ENCODE measurements around the gene CCZ1B.
"Not testable (repeated sequence)": the region's sequence is repeated elsewhere in the genome, so short reads cannot be mapped to it uniquely, and the experiment has no call there.

The CCZ1B gene

DNA sequence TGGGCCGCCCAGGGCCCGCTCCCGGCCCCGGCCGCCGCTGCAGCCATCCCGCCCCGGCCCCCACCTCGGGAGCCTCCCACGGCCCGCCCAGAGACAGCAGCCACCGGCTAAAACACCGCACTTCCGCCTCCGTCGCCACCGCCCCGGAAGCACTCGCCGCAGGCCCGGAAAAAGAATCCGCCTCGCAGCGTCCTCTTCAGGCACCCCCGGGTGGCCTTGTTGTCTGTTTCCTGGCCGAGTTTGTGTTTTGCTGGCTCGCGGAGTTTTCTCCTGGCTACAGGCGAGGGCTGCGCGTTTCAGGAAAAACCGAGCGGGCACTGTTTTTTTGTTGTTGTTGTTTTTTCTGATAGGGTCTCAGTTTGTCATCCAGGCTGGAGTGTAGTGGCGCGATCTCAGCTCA, at the start of gene CCZ1B:
TSS of gene CCZ1B (minus strand) at position 125 of the 400 bp plus-strand sequence. CDS start at position 47, 78 bp downstream.
- DNase-seq (ENCODE audit: low spot score): not testable (repeated sequence)

DNA sequence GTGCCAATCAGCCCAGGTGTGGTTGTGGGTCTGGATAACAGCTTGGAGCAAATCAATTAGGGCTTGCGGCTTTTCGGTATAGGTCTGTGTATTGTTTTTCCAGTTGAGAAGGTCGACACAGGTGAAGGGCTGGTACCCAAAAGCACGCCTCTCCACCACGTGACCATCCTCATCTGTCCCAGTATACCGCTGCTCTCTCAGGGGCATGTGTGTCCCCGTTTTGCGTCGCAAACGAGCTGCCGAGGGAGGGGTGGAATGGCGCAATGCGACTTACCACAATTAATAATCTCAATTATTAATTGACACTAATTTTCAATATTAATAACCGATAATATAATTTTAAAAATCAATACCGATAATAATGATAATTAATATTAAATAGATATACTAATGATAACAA, 48.9 kb upstream of the CCZ1B start:
- not testable (repeated sequence) for DNase-seq (ENCODE audit: low spot score)

DNA sequence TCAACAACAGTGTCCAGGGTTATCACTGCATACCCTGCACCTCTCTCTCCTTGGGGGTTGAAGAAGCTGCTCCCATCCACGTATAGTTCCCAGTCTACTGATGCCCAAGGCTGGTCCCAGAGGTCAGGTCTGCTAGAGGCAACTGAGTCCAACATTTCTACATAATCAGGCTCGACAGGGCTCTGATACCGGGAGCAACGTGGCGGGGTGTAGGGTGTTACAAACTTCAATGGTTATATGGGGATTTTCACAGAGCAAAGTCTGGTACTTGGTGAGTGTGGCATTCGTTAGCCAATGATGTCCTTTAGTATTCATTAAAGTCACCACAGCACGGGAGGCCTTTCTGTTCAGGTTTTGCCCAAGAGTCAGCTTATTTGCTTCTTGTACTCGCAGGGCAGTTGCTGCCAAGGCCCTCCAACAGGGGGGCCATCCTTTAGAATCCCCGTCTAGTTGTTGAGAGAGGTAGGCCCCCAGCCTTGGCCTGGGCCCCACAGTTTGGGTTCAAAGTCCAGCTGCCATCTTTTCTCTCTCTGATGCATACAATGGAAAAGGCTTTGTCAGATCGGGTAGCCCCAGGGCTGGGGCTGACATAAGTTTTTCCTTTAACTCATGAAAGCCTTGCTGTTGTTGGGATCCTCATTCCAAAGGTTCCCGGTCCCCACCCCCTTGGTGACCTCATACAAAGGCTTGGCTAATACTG, 46.3 kb upstream of the CCZ1B start:
- DNase-seq (ENCODE audit: low spot score): not testable (repeated sequence)

DNA sequence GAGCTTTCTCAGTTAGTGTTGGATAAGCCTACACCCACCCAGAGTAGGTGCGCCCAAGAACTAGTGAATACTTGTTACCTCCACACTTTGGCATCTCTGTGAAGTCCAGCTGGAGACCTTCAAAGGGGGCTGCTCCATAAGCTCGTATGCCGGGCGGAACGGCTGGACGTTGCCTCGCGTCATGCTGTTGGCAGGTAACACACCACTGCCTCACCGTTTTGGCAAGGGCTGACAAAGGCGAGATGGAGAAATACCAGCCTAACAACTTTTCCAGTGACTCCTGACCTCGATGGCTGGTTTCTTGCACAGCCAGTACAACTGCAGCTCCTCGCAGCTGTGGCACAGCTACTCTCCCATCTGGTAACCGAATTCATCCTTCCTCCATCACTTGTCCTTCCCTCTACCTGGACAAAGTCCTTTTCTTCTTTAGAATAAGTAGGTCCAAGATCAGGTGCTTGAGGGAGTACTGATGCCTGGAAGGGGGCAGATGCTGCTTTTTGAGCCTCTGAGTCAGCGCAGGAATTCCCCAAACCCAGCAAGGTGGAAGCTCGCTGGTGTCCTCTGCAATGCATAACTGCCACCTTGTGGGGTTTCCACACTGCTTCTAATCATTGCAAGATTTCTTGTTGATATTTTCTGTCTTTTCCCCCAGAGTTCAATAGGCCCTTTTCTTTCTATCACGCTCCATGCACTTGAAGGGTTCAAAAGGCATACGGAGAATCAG, 45.5 kb upstream of the CCZ1B start:
- DNase-seq (ENCODE audit: low spot score): not testable (repeated sequence)

DNA sequence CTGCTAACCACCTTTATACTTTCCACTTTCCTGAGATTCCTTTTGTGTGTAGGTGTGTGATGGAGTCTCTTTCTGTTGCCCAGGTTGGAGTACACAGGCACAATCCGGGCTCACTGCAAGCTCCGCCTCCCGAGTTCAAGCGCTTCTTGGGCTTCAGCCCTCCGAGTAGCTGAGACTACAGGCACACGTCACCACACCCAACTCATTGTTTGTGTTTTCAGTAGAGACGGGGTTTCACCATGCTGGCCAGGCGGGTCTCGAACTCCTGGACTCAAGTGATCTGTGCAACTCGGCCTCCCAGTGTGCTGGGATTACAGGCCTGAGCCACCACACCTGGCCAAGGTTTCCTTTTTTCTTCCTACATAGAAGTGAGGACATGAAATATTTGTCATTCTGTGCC, 38.7 kb upstream of the CCZ1B start:
- DNase-seq (ENCODE audit: low spot score): not testable (repeated sequence)

DNA sequence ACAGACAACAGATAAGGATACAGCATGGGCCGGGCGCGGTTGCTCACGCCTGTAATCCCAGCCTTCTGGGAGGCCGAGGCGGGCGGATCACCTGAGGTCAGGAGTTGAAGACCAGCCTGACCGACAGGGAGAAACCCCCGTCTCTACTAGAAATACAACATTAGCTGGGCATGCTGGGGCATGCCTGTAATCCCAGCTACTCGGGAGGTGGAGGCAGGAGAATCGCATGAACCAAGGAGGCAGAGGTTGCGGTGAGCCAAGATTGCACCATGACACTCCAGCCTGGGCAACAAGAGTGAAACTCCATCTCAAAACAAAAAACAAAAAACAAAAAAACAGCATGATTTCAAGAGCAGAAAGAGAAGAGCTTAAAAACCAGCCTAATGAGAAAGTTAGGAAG, 38.1 kb upstream of the CCZ1B start:
- not testable (repeated sequence) for DNase-seq (ENCODE audit: low spot score)

DNA sequence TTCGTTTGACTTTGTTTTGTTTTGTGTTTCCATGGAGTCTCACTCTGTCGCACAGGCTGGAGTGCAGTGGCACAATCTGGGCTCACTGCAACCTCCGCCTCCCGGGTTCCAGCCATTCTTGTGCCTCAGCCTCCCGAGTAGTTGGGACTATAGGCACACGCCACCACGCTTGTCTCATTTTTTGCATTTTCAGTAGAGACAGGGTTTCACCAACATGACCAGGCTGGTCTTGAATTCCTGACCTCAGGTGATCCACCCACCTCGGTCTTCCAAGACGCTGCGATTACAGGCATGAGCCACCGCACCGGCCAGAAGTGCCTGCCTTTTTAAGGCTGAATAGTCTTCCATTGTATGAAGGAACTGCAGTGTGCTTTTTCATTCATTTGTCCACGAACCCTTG, 36.8 kb upstream of the CCZ1B start:
- DNase-seq (ENCODE audit: low spot score): not testable (repeated sequence)

DNA sequence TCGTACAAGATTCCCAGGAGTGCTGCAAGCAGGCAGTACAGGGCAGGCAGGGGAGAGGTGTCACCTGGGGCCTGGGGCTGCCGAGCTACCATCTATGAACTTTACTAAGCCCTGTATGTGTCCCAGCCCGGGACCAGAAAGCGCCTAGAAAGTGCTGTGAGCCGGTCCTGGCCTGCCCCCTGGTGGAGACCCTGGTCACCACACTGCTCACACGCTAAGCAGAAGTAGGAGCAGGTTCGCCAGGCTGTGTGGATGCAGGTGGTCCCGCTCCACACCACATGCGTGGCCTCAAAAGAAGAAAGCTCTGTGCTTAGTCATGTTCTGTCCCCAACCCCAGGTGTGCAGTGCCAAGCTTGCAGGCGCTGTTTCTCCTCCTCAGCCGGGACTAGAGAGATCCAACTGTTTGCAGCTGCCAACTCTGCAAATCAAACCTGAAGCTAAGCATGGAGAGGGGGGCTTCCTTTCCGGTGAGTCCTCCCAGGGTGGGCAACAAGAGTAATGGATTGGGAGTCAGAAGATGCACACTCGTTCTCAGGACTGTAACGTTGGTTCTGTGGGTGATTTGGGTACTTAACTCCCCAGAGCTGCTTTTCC, 31.7 kb upstream of the CCZ1B start:
- DNase-seq (ENCODE audit: low spot score): peak; percentile 68

DNA sequence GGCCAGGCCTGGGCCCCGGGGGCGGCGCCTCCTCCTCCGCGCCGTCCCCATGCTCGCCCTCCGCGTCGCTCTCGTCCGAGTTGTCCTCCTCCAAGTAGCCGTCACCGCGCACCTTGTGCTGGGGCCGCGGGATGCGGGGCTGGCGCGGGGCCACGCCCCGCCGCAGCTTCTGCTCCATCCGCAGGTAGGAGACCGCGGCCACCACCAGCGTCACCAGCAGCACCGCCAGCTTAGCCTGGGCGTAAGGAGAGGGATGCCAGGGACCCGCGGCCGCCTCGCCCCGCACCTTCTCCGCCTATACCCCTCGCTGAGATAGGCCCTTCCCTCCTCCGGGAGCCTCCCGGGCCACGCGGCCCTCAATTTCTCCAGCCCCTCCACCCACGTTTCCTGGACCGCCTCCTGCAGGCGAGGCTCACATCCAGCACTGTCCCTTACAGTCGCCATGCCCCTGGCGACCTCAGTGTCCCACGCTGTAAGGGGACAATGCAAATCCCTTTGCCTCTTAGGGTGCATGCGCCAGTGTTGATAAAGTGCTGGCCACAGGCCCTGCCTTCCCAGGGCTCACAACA, 29.6 kb upstream of the CCZ1B start:
- DNase-seq (ENCODE audit: low spot score): not testable (repeated sequence)

DNA sequence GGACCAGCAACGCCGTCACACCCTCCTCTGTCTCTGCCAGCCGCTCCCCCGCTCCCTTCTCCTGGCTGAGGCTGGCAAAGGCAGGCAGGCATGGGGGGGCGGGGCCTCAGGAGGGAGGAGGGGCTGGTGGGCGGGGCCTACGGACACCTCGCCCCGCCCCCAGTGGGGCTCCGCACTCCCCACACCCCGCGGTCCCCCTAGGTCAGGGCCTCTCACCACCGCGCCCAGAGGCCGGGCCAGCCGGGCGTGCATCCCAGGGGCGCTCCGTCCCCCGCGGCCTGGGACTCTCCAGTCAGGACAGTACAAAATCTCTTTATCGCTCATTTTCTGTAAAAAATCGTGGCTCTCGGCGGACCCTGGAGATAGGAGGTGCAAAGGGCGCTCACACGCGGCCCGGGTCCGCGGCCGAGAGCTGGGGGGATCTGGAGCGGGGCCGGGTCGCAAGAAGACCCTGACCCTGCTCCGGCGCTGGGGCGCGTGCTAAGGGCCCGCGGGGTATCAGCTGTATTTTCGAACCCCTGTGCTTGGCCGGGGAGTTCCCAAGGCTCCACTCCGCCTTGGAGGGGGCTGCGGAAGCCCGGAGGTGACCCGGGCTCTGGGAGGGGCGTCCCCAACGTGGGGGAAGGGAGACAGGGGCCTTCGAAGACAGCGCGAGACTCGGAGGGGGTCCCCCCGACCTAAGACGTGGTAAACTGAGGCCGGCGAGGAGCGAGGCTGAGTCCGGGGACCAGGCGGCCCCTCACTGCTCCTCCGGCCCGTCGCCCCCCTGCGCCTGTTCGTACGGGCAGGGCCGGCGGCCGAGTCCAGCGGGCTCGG, 28.9 kb upstream of the CCZ1B start:
- DNase-seq (ENCODE audit: low spot score): peak; percentile 6

DNA sequence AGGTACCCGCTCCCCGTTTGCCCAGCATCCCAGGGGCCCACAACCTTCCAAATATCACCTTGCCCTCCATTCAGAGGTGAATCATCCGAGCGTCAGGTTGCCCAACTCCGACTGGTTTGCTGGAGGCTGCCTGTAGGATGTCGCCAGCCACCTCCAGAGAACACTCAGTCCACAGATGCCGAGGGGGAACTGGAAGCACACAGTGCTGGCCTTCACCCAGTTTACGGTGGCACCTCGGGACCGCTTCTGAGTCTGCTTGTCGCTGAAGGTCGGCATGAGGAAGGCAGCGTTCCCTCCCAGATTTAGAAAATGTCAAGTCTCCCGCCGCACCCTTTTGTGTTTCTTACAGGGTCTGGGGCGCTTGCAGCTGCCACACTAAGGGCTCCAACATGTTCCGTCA, 27.6 kb upstream of the CCZ1B start:
- not testable (repeated sequence) for DNase-seq (ENCODE audit: low spot score)

DNA sequence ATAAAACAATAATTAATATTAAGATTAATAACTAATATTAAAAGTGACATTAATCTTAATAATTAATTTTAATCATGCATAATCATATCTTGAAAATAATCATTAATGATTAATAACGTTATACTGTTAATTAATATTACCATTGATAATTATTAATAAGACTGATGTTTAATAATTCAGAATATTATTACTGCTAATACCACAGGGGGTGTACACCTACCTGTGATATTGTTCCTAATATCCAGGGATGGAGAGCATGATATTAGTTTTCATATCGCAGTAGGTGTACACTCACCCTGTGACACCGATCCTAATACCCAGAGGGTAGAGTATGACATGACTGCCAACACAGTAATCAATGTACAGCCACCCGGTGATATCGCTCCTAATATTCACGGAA, 23.1 kb upstream of the CCZ1B start:
- DNase-seq (ENCODE audit: low spot score): not testable (repeated sequence)

DNA sequence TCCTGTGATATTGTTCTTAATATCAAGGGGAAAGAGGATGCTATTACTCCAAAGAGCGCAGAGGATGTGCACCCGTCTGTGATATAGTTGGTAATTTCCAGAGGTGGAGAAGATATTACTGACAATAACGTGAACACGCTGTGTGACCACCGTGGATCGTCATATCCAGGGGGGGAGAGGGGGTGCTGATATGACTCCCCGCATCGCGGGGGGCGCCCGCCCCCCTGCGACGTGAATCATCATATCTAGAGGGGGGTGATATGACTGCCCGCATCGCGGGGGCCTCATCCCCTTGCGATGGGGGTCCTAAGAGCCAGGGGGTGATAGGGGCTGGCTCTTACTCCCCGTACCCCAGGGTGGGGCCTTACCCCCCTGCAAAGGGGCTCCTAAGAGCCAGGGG, 21.7 kb upstream of the CCZ1B start:
- not testable (repeated sequence) for DNase-seq (ENCODE audit: low spot score)

DNA sequence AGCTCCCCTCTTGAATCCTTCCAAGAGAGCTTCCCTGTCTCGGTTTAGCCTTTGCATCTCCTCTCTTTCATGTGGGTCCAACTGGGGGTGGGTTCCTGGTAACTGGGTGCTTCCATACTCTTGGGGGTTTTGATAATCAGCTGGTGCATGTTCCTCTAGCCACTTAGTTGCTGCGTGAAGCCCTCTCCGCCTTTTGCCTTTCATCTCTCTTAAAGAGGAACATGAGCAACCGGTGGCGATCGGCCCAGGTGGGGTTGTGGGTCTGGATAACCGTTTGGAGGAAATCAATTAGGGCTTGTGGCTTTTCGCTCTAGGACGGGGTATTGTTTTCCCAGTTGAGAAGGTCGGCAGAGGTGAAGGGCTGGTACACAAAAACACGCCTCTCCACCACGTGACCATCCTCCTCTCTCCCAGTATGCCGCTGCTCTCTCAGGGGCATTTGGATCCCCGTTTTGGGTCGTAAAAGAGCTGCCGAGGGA, 19.9 kb upstream of the CCZ1B start:
- DNase-seq (ENCODE audit: low spot score): not testable (repeated sequence)

DNA sequence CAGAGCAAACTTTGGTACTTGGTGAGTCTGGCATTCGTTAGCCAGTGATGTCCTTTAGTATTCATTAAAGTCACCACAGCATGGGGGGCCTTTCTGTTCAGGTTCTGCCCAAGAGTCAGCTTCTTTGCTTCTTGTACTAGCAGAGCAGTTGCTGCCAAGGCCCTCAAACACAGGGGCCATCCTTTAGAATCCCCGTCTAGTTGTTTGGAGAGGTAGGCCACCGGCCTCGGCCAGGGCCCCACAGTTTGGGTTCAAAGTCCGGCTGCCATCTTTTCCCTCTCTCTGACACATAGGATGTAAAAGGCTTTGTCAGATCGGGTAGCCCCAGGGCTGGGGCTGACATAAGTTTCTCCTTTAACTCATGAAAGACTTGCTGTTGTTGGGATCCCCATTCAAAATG, 17.6 kb upstream of the CCZ1B start:
- not testable (repeated sequence) for DNase-seq (ENCODE audit: low spot score)

DNA sequence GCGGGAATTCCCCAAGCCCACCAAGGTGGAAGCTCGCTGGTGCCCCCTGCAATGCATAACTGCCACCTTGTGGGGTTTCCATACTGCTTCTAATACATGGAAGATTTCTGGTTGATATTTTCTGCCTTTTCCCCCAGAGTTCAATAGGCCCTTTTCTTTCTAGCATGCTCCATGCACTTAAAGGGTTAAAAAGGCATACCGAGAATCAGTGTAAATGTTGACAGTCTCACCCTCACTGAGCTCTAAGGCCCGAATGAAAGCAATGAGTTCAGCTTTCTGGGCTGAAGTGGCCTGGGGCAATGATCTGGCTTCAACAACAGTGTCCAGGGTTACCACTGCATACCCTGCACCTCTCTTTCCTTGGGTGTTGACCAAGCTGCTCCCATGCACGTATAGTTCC, 17.0 kb upstream of the CCZ1B start:
- DNase-seq (ENCODE audit: low spot score): not testable (repeated sequence)

DNA sequence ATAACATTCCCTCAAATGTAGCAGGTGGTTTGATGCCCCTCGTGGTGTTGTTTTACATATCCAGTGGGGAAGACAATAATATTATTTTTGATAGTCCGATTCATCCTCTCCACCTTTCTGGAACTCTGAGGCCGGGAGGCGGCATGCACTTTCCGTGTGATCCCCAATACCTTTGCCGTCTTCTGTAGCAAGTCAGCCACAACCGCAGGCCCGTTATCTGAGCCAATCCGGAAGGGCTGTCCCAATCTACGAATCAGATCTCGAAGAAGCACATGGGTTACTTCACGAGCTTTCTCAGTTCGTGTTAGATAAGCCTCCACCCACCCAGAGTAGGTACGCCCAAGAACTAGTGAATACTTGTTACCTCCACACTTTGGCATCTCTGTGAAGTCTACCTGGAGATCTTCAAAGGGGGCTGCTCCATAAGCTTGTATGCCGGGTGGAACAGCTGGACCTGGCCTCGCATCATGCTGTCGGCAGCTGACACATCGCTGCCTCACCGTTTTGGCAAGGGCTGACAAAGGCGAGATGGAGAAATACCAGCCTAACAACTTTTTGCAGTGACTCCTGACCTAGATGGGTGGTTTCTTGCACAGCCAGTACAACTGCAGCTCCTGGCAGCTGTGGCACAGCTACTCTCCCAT, 16.3 kb upstream of the CCZ1B start:
- DNase-seq (ENCODE audit: low spot score): not testable (repeated sequence)

DNA sequence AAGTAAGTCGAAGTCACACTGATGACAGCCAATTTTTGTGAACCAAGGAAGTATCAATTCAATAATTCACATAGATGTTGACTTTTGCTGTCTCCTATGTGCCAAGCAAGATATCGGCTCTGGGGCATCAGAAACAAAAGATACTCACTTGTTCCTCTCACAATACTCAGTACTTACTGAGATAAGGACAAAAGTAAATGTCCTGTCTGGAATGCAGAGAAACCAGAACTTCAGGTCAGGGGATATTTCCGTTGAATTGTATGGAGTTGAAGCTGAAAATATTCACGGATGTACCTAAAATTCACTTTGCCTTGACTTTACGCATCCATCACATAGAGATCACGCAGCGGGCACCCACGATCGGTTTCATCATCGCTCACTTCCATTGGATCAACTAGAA, 11.0 kb upstream of the CCZ1B start:
- DNase-seq (ENCODE audit: low spot score): not testable (repeated sequence)

DNA sequence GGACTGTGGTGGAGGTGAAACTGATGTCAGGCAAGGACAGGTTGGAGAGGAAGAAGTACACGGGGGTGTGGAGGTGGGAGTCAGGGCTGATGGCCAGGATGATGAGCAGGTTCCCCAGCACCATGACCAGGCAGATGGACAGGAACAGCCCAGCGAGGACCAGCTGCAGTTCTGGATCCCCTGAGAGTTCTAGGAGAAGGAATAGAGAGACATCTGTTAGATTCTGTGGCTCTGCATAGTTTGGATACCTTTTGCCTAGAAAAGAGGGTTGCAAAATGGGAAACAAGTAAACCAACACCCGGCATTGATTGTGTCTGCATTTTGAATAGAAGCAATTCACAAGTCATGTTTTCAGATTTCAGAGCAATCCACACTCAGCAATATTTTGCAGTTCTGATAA, 9.4 kb upstream of the CCZ1B start:
- DNase-seq (ENCODE audit: low spot score): not testable (repeated sequence)

DNA sequence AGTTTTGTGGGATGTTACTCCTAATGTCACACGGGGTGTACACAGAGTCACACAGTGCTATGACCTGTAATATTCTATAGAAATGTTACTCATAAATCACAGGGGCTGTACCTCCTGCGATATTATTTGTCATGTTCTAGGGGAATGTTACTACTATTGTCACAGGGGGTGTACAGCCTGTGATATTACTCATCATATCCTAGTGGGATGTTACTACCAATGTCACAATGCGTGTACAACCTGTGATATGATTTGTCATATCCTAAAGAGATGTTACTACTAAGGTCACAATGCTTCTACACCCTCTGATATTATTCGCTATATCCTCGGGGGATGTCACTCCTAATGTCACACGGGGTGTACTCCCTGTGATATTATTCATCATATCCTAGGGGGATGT, 7.6 kb upstream of the CCZ1B start:
- no peak for DNase-seq (ENCODE audit: low spot score)

Data from iPS-NIHi11 (cell line).